Ovary (tissue), 9 donors: ENCODE data around the gene COPB2. TPM values are rescaled to one million over a fixed set of nuclear protein-coding genes. Genes with fewer than 3 reads are reported as not detected.
A peak's percentile ranks its signal among the peaks of the same experiment; 100 is the strongest.

Source experiments
- DNase-seq, 5 donors: peaks; one replicate each; pipeline ENCODE4 v3.0.0-alpha.2; 2019 to 2020
- H3K27ac ChIP-seq, 2 donors: fragments of 200-600 bp; one replicate each; pipeline versions ENCODE4 v1.5.1 to v1.8.0; 2019 to 2022
- H3K27me3 ChIP-seq: fragments of 200-600 bp; one replicate; pipeline ENCODE4 v1.8.0; 2022
- H3K36me3 ChIP-seq: fragments of 200-600 bp; sonication (generic); one replicate; pipeline ENCODE4 v1.5.1; 2019
- H3K4me1 ChIP-seq: one replicate; pipeline ENCODE4 v1.8.1; 2013; ENCODE audit warnings: mild to moderate bottlenecking, moderate library complexity; ENCODE audit not compliant: insufficient read depth
- H3K4me3 ChIP-seq: fragments of 200-600 bp; sonication (generic); one replicate; pipeline ENCODE4 v1.5.1; 2017
- H3K9me3 ChIP-seq, 2 donors: fragments of 200-600 bp in 1 of 2; sonication (generic) in 1 of 2; one replicate each; pipeline versions ENCODE4 v1.5.1 to v1.8.1; 2013 to 2019; ENCODE audit warnings: mild to moderate bottlenecking in 1 of 2, moderate library complexity in 1 of 2
- EP300 ChIP-seq: sonication (generic); formaldehyde crosslinking; IDR thresholded peaks from one replicate; pipeline ENCODE4 v1.6.1; 2017; ENCODE audit warnings: antibody characterized with exemption
- POLR2A ChIP-seq: fragments of 450-650 bp; IDR thresholded peaks from one replicate; pipeline ENCODE4 v1.6.1; 2017; ENCODE audit warnings: antibody characterized with exemption, mild to moderate bottlenecking, moderate library complexity
- WGBS, 3 donors: extraction: QIAGEN DNeasy Blood & Tissue Kit in 1 of 3; methylation state at CpG; one replicate each; pipeline versions ENCODE4 v1.1.5 to v1.1.7; 2013 to 2017; 5-methylcytosine and 5-hydroxymethylcytosine counted together
- intact Hi-C, 4 donors: fragments of 100-400 bp; cut with DNase I; formaldehyde crosslinking; loops; one replicate each; pipeline versions ENCODE4 v1.11.0 to v1.15.1; 2022 to 2023
- polyA plus RNA-seq, 2 donors: library from polyadenylated mRNA; stranded (reverse); fragments of 200-250 nt in 1 of 2; fragments of 350-450 nt in 1 of 2; fragmentation: Illumina TruSeq in 1 of 2; extraction: RNeasy Lipid Tissue Mini Kit (QIAGEN cat#74804) in 1 of 2; gene quantifications; one replicate each; pipeline ENCODE4 v1.2.3, GENCODE V29; 2013 to 2014
- total RNA-seq, 7 donors: library from RNA; depleted of rRNA in 2 of 7; stranded (reverse); fragments of >200 nt in 2 of 7; fragmentation: NEBNext Ultra II Directional in 3 of 7; extraction: Animal tissue kit (Norgen Biotek cat#: 25700) in 3 of 7; gene quantifications; one replicate each; pipeline versions ENCODE4 v1.1.0 to v1.2.4, GENCODE V29; 2016 to 2023
- TF ChIP-seq, protein P1 (sequence below), 3 donors: fragments of 450-650 bp in 2 of 3; fragments of 200-600 bp in 1 of 3; IDR thresholded peaks; one replicate each; pipeline versions ENCODE4 v1.5.1 to v1.8.0; 2016 to 2022; ENCODE audit warnings: antibody characterized with exemption in 3 of 3, mild to moderate bottlenecking in 1 of 3
- donor health status: DM: no; HTN: no; CAD: no; lungs with moderate emphysema.
- donor health status: DM: no; HTN: no; CAD: no.
- donor health status: Bipolar disorder and iron deficiency.
- donor health status: DM: yes; HTN: yes; CAD: no.
- donor health status: DM: no; HTN: no; CAD: no.
- donor health status: DM: yes; HTN: yes; CAD: no.

Gene COPB2
- total and polyA plus RNA-seq, 9 donors, result 38.2 to 115 (median 95.7) TPM

DNA sequence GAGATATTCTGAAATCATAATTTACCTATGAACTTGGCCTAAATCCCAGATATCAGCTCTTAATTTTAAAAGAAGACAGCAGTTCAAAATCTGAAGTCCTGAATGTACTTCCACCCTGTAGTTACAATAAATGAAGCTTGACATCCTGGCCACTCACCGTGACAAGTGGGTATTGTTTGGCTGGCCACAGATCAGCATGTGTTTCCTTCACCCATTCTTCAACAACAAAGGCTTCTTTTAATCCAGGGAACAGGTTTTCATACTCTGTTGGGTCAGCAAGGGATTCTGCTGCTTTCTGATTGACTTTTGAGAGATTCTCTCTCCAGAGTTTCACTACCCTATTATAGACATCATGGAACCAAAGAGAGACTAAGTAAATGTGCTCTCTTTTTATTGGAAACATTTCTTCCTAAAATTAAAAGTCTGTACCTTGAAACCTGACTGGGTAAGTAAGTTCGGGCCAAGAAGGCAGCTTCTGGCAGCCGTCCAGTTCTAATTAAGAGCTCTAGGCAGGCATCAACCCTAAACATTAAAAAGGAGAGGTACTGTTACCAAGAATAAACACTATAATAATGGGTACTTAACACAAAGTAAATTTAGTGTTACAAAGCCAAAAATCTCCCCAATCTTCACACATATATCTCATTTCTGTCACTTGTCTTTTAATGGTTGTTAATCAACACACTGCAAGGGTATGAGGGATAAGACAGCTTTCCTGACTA lies 30.4 kb downstream of the COPB2 start:
- Histone ChIP-seq H3K27me3 (no peaks in the 10 kb centered on the region), H3K36me3 (no peaks in the 10 kb centered on the region), H3K27ac (no peak overlapping the region), H3K4me1 (no peaks in the 10 kb centered on the region), H3K4me3 (no peak overlapping the region), H3K9me3 (no peaks in the 10 kb centered on the region)
- TF ChIP-seq POLR2A, result no peak
- DNase-seq, result no peak
- WGBS, 3 donors, result 71 to 79% (median 73%) methylated on average over 3 of the region's 3 CpGs
- intact Hi-C loops, result no loop called here

DNA sequence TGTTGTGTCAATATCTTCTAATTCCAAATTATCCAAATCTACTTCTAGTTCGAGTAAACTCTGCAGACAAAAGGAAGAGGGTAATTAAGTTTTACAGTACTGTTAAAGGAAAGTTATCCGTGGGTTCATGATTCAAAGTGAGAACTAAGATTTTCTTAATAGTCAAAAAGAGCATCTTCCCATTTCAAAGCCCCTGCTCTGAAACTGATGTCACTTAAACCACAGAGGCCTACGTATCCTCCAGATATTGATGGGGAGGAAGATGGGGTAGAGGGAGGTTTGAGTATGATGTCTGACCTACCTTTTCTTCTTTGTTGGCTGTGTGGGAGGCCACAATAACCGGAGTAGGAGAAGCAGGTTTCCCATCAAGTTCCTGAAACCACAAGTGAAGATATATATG lies 31.5 kb downstream of the COPB2 start:
- TF ChIP-seq EP300 (no peak), POLR2A (no peak)
- TF ChIP-seq, protein P1, sequence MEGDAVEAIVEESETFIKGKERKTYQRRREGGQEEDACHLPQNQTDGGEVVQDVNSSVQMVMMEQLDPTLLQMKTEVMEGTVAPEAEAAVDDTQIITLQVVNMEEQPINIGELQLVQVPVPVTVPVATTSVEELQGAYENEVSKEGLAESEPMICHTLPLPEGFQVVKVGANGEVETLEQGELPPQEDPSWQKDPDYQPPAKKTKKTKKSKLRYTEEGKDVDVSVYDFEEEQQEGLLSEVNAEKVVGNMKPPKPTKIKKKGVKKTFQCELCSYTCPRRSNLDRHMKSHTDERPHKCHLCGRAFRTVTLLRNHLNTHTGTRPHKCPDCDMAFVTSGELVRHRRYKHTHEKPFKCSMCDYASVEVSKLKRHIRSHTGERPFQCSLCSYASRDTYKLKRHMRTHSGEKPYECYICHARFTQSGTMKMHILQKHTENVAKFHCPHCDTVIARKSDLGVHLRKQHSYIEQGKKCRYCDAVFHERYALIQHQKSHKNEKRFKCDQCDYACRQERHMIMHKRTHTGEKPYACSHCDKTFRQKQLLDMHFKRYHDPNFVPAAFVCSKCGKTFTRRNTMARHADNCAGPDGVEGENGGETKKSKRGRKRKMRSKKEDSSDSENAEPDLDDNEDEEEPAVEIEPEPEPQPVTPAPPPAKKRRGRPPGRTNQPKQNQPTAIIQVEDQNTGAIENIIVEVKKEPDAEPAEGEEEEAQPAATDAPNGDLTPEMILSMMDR (IDR thresholded peaks at IDR 0.05), result no peak
- H3K27me3 ChIP-seq, result no peaks in the 10 kb centered on the region
- WGBS, 3 donors, result 71 to 78% (median 74%) methylated on average over 4 of the region's 4 CpGs
- H3K36me3 ChIP-seq, result no peaks in the 10 kb centered on the region
- no peaks in the 10 kb centered on the region for H3K4me1 ChIP-seq
- no peak overlapping the region for H3K4me3 ChIP-seq
- no peaks in the 10 kb centered on the region for H3K9me3 ChIP-seq
- intact Hi-C loops, result no loop called here
- H3K27ac ChIP-seq, result no peak overlapping the region
- DNase-seq, result no peak

DNA sequence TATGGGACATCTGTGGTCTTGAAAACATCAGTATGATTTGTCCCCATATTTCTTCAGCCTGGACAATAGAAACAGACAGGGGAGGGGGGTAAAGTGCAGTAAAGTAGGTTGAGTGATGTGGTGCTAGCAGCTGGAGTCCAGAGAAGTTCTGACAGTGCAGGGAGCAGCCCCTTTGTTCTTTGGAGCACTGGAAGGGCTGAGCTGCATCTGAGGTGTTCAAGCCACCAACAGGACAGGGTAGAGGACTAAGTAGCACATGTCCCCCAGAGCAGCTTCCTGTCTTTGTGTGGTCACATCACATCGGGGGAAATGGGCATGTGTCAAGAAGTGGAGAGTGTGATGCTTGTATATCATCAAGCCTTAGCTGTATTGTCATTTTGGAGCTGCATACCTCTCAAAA lies 33.6 kb downstream of the COPB2 start:
- Histone ChIP-seq H3K27ac (no peak overlapping the region), H3K9me3 (no peaks in the 10 kb centered on the region), H3K36me3 (no peaks in the 10 kb centered on the region), H3K4me3 (no peak overlapping the region), H3K27me3 (no peaks in the 10 kb centered on the region), H3K4me1 (no peaks in the 10 kb centered on the region)
- intact Hi-C loops, result no loop called here
- TF ChIP-seq EP300 (no peak), POLR2A (no peak)
- TF ChIP-seq, protein P1 (IDR thresholded peaks at IDR 0.05), result no peak
- WGBS, 3 donors, result 47 to 82% (median 63%) methylated on average over 1 of the region's 1 CpG
- DNase-seq, result no peak

DNA sequence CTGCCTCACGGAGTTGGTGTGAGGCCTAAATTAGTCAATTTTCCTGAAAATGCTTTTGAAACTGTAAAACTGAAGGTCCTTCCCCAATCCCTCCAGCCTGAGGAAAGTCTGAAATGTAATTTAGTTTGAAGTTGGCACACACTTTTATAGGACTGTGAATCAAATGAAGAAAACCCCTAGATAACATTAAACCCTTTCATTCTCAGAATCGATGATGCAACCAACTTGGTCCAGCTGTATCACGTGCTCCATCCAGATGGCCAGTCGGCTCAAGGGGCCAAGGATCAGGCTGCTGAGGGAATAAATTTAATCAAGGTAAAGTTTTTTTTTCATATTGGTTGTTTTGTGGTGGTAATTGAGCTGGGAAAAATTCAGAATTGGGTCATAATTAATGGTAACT lies 34.0 kb downstream of the COPB2 start:
- Histone ChIP-seq H3K4me1 (no peaks in the 10 kb centered on the region), H3K36me3 (no peaks in the 10 kb centered on the region), H3K9me3 (no peaks in the 10 kb centered on the region), H3K4me3 (no peak overlapping the region), H3K27ac (no peak overlapping the region), H3K27me3 (no peaks in the 10 kb centered on the region)
- intact Hi-C loops, result no loop called here
- WGBS, 3 donors, result 35 to 50% (median 35%) methylated on average over 4 of the region's 4 CpGs
- DNase-seq, result peak in 1 of 5 donors; percentile 31
- TF ChIP-seq POLR2A (no peak), EP300 (no peak)
- TF ChIP-seq, protein P1 (IDR thresholded peaks at IDR 0.05), result no peak

DNA sequence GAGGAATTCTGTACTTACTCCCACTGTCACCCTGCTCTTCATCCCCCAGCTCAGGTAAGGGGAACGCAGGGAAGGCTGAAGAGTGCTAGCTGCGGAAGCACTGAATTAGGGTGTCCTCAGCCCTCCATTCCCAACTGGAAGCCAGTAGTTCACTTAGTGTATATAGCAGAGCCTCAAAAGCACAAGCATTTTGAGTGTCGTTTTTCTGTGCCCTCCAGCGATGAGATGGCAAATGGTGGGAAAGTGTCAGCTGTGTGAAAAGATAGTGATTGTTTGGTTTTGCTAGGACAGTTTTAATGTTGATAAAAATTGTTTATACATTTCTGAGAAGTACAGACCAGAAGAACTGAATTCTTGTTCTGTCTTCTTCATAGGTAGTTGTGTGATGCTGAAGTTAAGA lies 34.8 kb downstream of the COPB2 start:
- H3K4me3 ChIP-seq, result no peak overlapping the region
- H3K27ac ChIP-seq, result no peak overlapping the region
- intact Hi-C loops, result no loop called here
- H3K9me3 ChIP-seq, result no peaks in the 10 kb centered on the region
- WGBS, 3 donors, result 78 to 87% (median 80%) methylated on average over 4 of the region's 4 CpGs
- no peaks in the 10 kb centered on the region for H3K4me1 ChIP-seq
- no peaks in the 10 kb centered on the region for H3K36me3 ChIP-seq
- H3K27me3 ChIP-seq, result no peaks in the 10 kb centered on the region
- TF ChIP-seq, protein P1 (IDR thresholded peaks at IDR 0.05), result no peak
- TF ChIP-seq POLR2A (no peak), EP300 (no peak)
- DNase-seq, result no peak
